Neural progenitor cell (in vitro differentiated cells): ENCODE measurements around the gene TSEN54.

Experiments used
- EZH2 ChIP-seq: fragments of 200-600 bp; sonication (generic); IDR thresholded peaks from 2 replicates; pipeline ENCODE4 v1.6.1; 2017; ENCODE audit warnings: antibody characterized with exemption, mild to moderate bottlenecking, moderate library complexity
- EZH2phosphoT487 ChIP-seq: fragments of 200-600 bp; sonication (generic); IDR thresholded peaks from 2 replicates; pipeline ENCODE4 v1.6.1; 2017; ENCODE audit warnings: antibody characterized with exemption
- TF ChIP-seq, protein P1 (sequence below): fragments of 200-600 bp; sonication (generic); IDR thresholded peaks from 2 replicates; pipeline ENCODE4 v1.5.1; 2017; ENCODE audit warnings: antibody characterized with exemption, mild to moderate bottlenecking

GRCh38 chr17:75496005-75496404 is 20.3 kb upstream of the TSEN54 start:
- TF ChIP-seq, protein P1, sequence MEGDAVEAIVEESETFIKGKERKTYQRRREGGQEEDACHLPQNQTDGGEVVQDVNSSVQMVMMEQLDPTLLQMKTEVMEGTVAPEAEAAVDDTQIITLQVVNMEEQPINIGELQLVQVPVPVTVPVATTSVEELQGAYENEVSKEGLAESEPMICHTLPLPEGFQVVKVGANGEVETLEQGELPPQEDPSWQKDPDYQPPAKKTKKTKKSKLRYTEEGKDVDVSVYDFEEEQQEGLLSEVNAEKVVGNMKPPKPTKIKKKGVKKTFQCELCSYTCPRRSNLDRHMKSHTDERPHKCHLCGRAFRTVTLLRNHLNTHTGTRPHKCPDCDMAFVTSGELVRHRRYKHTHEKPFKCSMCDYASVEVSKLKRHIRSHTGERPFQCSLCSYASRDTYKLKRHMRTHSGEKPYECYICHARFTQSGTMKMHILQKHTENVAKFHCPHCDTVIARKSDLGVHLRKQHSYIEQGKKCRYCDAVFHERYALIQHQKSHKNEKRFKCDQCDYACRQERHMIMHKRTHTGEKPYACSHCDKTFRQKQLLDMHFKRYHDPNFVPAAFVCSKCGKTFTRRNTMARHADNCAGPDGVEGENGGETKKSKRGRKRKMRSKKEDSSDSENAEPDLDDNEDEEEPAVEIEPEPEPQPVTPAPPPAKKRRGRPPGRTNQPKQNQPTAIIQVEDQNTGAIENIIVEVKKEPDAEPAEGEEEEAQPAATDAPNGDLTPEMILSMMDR = no peak
- TF ChIP-seq EZH2 = no peak
- TF ChIP-seq EZH2phosphoT487 = no peak
